ENCODE measurements around the gene CORO7. TPM values are rescaled to one million over a fixed set of nuclear protein-coding genes. Genes with fewer than 3 reads are reported as not detected.

CORO7 gene
- total RNA-seq, 4 donors from 2014 or later = 5.7 to 15.3 (median 7.2) TPM

- no peak for TF ChIP-seq CTCF (IDR thresholded peaks at IDR 0.05 in 4 of 5, conservative IDR thresholded peaks at IDR 0.05 in 1 of 5)
- TF ChIP-seq POLR2A (IDR thresholded peaks at IDR 0.05) = no peak
- Histone ChIP-seq H3K4me3 (no peak overlapping the region), H3K27me3 (no peaks in the 10 kb centered on the region), H3K27ac (peak overlapping the region in 2 of 4 donors; percentile 51 to 79), H3K4me1 (peaks cover 0 to 10% of the 10 kb centered on the region in 2 donors), H3K9me3 (no peaks in the 10 kb centered on the region), H3K36me3 (no peaks in the 10 kb centered on the region)
- intact Hi-C loops (cut with DNase I; ENCODE audit: low total_unique reads) (no loop called here), in situ Hi-C loops (cut with MboI; ENCODE audit: low sequenced_read_pairs in 4 of 4) (no loop called here)
- ATAC-seq = no peak
- DNase-seq = no peak
Observed at GRCh38 chr16:4386451-4386805, 30.0 kb downstream of the CORO7 start.

GRCh38 chr16:4385789-4386450 lies 30.5 kb downstream of the CORO7 start:
- Histone ChIP-seq H3K9me3 (no peaks in the 10 kb centered on the region), H3K27me3 (no peaks in the 10 kb centered on the region), H3K4me3 (no peak overlapping the region), H3K27ac (peak overlapping the region in 3 of 4 donors; percentile 1 to 79 (median 51)), H3K36me3 (no peaks in the 10 kb centered on the region), H3K4me1 (peaks cover 0 to 15% of the 10 kb centered on the region in 2 donors)
- DNase-seq (no peak), ATAC-seq (no peak)
- in situ Hi-C loops (cut with MboI; ENCODE audit: low sequenced_read_pairs in 4 of 4) (no loop called here), intact Hi-C loops (cut with DNase I; ENCODE audit: low total_unique reads) (no loop called here)
- TF ChIP-seq CTCF (IDR thresholded peaks at IDR 0.05 in 4 of 5, conservative IDR thresholded peaks at IDR 0.05 in 1 of 5) (no peak), POLR2A (IDR thresholded peaks at IDR 0.05) (no peak)

GRCh38 chr16:4385066-4385788 lies 31.2 kb downstream of the CORO7 start:
- Histone ChIP-seq H3K27ac (peak overlapping the region in 2 of 4 donors; percentile 51 to 79), H3K4me3 (no peak overlapping the region), H3K9me3 (no peaks in the 10 kb centered on the region), H3K36me3 (no peaks in the 10 kb centered on the region), H3K4me1 (peaks cover 0 to 17% of the 10 kb centered on the region in 2 donors), H3K27me3 (no peaks in the 10 kb centered on the region)
- in situ Hi-C loops (cut with MboI; ENCODE audit: low sequenced_read_pairs in 4 of 4) (no loop called here), intact Hi-C loops (cut with DNase I; ENCODE audit: low total_unique reads) (no loop called here)
- no peak for DNase-seq
- no peak for ATAC-seq
- TF ChIP-seq CTCF (IDR thresholded peaks at IDR 0.05 in 4 of 5, conservative IDR thresholded peaks at IDR 0.05 in 1 of 5) (no peak), POLR2A (IDR thresholded peaks at IDR 0.05) (no peak)

GRCh38 chr16:4384509-4384942 lies 31.9 kb downstream of the CORO7 start:
- TF ChIP-seq POLR2A (IDR thresholded peaks at IDR 0.05) (no peak), CTCF (IDR thresholded peaks at IDR 0.05 in 4 of 5, conservative IDR thresholded peaks at IDR 0.05 in 1 of 5) (no peak)
- Histone ChIP-seq H3K27ac (no peak overlapping the region), H3K4me3 (no peak overlapping the region), H3K4me1 (peaks cover 0 to 17% of the 10 kb centered on the region in 2 donors), H3K36me3 (no peaks in the 10 kb centered on the region), H3K27me3 (no peaks in the 10 kb centered on the region), H3K9me3 (no peaks in the 10 kb centered on the region)
- no peak for DNase-seq
- no peak for ATAC-seq
- intact Hi-C loops (cut with DNase I; ENCODE audit: low total_unique reads) (no loop called here), in situ Hi-C loops (cut with MboI; ENCODE audit: low sequenced_read_pairs in 4 of 4) (no loop called here)
